SW480 (cell line): Measurements from ENCODE around the gene IL1RAP.
"Not testable (repeated sequence)": the region's sequence is repeated elsewhere in the genome, so short reads cannot be mapped to it uniquely, and the experiment has no call there.

Experiments used
- DNase-seq: peaks from one replicate; pipeline ENCODE4 v3.0.0-alpha.2; 2016; ENCODE audit warnings: low spot score

The IL1RAP gene

DNA sequence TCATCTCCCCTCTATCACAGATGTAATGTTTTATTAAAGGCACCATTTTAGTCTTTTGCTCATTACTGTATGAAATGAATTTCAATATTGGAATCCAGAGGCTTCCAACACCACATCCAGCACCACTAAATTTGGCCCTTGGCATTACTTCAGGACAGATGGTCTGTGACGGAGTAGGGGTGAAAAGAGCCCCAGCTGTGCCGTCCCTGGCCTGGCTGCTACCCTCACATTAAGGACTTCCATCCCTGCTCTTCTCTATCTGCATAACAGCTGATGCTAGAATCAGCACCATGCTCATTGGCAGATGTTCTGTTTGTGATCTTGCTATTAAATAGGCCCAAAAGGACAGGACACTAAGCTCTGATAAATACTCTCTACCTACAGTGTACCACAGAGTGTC, 152.9 kb downstream of the IL1RAP start:
- no peak for DNase-seq

DNA sequence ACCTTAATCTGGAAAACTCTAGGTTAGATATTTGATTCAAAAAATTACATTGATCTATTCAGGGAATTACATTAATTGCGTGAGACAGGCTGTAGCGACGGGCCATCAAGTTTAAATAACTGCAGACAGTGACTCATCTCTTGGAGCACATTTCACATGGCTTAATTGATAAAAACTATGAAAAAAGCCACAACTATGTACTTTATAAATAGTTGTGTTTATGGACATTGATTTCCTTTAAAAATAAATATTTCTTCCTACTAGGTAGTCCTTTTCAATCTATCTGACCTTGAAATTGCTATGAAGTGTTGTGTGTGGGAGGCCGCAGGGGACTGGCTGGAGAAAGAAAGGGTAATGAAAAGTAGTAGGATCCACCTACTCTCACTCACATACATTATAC, 157.8 kb downstream of the IL1RAP start:
- no peak for DNase-seq

DNA sequence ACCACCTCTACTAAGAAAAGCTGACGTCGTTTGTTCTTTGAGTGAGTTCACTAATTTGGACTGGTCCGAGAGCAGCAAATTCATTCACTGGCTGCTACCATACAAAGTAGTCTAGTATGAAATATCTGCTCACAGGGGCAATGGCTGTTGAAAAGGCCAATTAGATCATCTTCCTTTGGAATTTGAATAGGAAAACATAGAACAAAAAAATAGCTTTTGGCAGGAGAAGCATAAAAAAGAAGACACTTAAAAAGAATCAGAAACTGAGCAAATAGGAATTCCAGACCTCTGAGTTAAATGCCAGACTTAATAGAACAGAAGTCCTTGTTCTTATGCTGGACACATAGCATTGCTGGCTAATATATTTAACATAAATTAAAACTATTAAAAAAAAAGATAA, 159.3 kb downstream of the IL1RAP start:
- no peak for DNase-seq

DNA sequence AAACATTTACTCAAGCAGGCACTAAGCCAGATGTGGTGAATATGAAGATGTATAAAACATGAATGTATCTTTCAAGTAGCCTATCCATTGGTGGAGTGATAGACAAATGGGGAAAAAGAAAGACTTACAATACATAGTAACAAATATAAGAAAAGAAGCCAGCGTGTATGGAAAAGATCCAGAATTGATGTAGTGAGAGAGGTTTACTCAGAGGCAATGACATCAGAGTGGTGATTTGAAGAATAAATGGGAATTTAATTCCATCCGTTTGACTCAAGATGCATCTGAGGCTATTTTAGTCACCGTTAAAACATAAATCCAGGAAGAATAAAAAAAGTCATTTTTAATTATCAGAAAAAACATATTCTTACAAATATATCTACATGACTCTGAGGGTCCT, 162.6 kb downstream of the IL1RAP start:
- DNase-seq: no peak

GRCh38 chr3:190677001-190677400, 163.1 kb downstream of the IL1RAP start:
- no peak for DNase-seq

DNA sequence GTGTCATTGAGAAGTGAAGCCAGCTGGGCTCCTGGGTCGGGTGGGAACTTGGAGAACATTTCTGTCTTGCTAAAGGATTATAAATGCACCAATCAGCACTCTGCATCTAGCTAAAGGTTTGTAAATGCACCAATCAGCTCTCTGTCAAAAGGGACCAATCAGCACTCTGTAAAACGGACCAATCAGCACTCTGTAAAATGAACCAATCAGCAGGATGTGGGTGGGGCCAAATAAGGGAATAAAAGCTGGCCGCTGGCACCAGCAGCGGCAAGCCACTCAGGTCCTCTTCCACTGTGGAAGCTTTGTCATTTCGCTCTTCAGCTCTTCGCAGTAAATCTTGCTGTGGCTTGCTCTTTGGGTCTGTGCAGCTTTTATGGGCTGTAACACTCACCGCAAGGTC, 164.0 kb downstream of the IL1RAP start:
- DNase-seq: not testable (repeated sequence)

DNA sequence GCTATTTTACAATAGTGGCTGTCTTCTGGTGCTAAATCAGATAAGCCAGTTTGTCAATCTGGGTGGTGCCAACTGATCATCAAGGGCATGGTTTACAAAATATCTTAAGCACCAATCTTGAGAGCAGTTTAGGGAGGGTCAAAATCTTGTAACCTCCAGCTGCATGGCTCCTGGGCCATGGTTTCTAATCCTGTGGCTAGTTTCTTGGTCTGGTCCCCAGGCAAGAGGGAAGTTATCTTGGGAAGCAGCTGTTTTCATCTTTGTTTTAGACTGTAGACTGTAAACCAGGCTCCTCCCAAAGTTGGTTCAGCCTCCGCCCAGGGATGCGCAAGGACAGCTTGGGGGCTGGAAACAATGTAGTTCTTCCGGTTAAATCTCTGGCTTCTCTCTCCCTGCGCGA, 166.8 kb downstream of the IL1RAP start:
- no peak for DNase-seq

DNA sequence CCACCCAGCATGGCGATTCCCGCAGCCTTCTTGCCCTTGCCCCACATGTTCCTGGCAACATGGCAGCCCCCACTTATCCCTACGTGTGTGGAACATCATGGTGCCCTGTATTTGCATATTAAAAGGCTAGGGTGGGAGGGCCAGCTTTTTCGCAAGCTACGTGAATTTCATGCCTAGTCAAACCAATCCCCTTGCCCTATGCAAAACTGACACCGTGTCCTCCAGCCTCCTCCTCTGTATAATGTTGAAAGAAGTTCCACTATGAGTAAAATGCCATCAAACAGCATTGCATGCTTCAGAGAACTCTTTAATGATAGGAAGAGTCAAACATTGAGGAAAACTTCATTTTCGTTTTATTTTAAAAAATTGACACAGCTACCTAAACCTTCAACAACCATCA, 170.9 kb downstream of the IL1RAP start:
- DNase-seq: no peak

GRCh38 chr3:190686011-190686410, 172.1 kb downstream of the IL1RAP start:
- no peak for DNase-seq

GRCh38 chr3:190690246-190690645, 176.4 kb downstream of the IL1RAP start:
- DNase-seq: no peak

DNA sequence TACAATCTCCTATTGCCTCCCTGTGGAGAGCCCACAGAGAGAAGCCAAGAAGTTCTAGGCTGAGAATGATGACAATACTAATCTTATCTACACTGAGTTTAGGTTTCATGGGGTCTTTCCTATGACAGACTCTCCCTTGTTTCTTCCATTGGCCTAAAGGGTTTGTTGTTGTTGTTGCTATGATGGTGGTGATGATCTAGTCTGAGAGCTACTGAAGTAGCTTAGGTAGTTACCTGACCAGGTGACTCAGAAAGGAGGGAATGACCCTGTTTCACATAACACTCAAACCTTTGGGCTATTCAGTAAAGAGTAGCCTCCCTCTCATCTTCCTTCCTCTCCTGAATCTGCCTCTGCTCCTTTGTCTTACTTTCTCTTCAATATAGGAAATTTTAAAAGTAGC, 178.4 kb downstream of the IL1RAP start:
- DNase-seq: no peak

DNA sequence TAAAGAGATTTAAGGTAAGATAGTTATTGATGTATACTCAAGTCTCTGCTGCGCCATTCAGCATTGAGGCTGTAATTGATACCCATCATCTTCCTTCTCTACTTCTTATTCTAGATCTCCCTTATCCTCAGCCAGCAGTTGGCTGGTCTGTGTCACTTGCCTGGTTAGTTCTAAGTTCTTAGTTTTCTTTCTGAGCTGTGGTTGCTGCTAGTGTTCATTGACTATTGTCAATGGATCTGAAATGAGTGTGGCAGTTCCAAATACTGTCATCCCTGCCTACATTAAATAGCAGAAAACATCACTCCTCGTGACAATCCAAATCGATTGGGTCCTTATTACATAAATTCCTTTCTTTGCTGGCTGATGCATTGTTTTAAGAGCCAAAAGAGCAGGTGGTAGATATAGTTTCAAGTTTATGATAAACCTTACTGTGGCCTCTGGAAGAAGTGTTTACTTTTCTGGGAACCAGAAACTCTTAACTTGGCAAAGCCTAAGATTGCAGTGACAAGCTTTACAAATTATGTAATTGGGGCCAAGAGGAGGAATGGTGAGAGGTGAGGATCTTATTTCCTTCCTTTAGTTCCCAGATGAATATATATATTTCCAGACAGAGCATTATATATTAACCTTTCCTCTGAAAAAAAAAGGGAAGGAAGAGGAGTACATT, 180.6 kb downstream of the IL1RAP start:
- DNase-seq: no peak

- no peak for DNase-seq
Observed at GRCh38 chr3:190695225-190695624, 181.3 kb downstream of the IL1RAP start.

DNA sequence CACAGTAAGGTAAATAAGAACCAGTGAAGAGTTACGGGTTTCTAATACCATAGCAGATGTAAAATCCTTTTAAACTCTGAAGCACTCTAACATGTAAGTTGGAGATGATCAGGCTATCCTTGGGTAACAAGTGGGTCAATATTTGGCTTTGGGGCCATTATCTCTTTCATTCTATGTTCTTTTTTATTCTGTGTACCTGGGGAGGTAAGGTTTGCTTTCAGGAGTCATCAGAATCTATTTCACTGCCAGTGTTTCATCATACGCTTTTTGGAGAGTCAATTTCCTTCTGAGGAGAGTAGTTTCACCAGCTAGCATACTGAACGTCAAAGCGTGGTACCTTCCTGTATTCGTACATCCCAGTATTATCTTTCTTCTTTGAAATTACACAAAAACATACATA, 182.1 kb downstream of the IL1RAP start:
- DNase-seq: no peak

DNA sequence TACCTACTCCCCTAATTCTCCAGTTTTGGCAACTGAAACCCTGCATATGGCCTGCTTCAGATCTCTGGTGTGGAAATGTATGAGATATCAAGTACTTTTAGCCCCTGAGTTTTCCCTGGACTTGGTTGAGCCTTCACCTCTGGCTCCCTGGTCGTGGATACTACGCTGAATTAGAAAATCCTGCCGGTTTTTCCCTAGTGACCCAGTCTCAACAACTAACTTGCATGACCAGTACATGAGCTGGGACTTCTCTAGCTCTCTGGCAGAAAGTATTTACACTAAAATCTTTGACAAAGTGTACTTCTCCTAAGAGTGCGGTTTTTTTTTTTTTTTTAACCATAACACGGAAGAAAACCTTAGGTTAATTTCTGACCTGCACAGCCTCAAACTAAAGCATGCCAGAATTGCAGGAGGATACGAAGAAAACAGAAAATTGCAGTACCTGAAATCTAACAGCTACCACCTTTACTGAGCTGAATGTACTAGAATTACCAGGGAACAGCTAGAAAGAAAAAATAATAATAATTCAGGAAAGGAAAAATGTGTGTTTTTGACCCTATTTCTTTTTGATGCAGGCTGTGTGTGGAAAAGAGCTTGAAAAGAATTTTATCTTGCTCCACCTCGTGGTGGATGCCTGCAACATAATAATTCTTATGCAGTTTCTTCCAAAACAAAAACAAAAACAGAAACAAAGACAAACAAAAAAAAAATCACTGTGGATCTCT, 183.1 kb downstream of the IL1RAP start:
- peak; percentile 14 for DNase-seq

GRCh38 chr3:190697502-190697830, 183.6 kb downstream of the IL1RAP start:
- no peak for DNase-seq

DNA sequence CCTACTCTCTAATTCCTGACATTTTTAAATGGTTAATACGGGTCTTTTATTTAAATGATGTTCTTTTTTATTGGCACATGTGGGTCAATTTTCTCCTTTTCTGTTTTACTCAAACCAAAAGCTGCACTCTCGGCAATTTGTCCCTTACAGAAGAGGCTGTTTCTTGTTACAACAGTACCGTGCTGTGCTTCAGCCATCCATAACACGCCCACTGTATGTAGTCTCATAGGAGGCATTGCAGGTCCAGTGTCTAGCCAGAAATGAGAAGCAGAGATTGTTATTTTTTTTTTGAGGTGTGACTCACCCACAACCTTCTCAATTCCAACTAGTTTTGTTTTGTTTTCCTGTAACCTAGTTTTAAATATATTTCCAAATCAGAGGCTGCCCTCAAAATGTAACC, 184.0 kb downstream of the IL1RAP start:
- DNase-seq: no peak

DNA sequence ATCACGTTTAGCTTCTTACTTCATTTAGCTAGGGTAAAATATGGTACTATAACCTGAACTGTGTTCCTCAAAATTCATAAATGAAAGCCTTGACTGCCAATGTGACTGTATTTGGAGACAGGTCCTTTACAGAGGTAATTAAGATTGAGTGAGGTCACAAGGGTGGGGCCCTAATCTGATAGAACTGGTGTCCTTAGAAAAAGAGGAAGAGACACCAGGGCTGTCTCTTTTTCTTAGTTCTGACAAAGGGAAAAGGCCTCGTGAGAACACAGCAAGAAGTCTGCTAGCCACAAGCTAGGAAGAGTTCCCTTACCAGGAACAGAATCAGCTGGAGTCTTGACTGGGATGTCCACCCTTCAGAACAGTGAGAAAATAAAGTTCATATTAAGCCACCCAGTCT, 185.9 kb downstream of the IL1RAP start:
- no peak for DNase-seq

DNA sequence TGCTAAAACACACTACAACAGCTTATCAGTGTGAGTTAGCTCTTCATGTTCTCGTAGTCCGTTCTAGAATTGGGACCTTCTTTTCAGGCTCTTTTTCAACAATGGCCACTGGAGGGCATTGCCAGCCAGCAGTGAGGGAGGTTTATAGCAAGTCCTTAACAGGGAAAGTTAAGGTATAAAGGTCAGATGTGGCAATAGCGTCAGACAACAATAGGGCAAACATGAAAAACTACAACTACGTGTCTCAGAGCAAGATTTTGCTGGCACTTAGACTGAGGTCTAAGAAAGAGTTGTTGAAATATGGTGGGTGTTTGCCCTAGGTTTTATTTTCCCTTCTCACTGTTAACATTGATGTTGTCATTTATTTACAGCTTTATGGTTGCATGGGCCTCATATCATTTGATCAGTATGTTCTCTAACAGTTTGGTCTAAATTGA, 187.2 kb downstream of the IL1RAP start:
- peak; percentile 79 for DNase-seq

- DNase-seq: no peak
Observed at GRCh38 chr3:190706582-190706981, 192.7 kb downstream of the IL1RAP start.
